Hindlimb muscle (tissue), 1 donor: ENCODE results near the gene CARD16. TPM values are rescaled to one million over a fixed set of nuclear protein-coding genes. Genes with fewer than 3 reads are reported as not detected.
"Not testable (repeated sequence)": the region's sequence is repeated elsewhere in the genome, so short reads cannot be mapped to it uniquely, and the experiment has no call there.

Source experiments
- DNase-seq: peaks from one replicate; pipeline ENCODE4 v3.0.0-alpha.2; 2013
- polyA plus RNA-seq: library from polyadenylated mRNA; unstranded; fragments of 120-200 nt; gene quantifications from one replicate; pipeline ENCODE4 v1.2.1, GENCODE V29; 2013; ENCODE audit not compliant: insufficient read length

Gene CARD16
- polyA plus RNA-seq, 1 donor = 19.1 TPM

- no peak for DNase-seq
These were observed 4.3 kb upstream of the CARD16 start for GRCh38 chr11:105049481-105049880.

- no peak for DNase-seq
These were observed 1.9 kb upstream of the CARD16 start for GRCh38 chr11:105046898-105047579.

GRCh38 chr11:105045676-105046296, 651 bp upstream of the CARD16 start:
- DNase-seq = no peak

GRCh38 chr11:105042178-105042577, 3.0 kb downstream of the CARD16 start:
- DNase-seq = no peak

GRCh38 chr11:105040703-105041102, 4.4 kb downstream of the CARD16 start:
- no peak for DNase-seq

GRCh38 chr11:105034813-105035620, 10.1 kb downstream of the CARD16 start, which contains the start of gene CASP1:
Gene CASP1, minus strand, starts transcription at chr11:105035144. Its CDS starts 31 bp downstream, at chr11:105035113.
- DNase-seq = peak; percentile 70

GRCh38 chr11:105034388-105034787, 10.7 kb downstream of the CARD16 start:
- not testable (repeated sequence) for DNase-seq

GRCh38 chr11:105033781-105034180, 11.4 kb downstream of the CARD16 start:
- no peak for DNase-seq

- DNase-seq = no peak
These were observed 11.8 kb downstream of the CARD16 start for GRCh38 chr11:105033343-105033742.

- DNase-seq = no peak
These were observed 12.6 kb downstream of the CARD16 start for GRCh38 chr11:105032495-105032894.

GRCh38 chr11:105027678-105028077, 17.5 kb downstream of the CARD16 start:
- no peak for DNase-seq

GRCh38 chr11:105024394-105024793, 20.7 kb downstream of the CARD16 start:
- DNase-seq = no peak

GRCh38 chr11:105023003-105023402, 22.1 kb downstream of the CARD16 start, which contains the start of gene CASP5:
Gene CASP5, minus strand, starts transcription at chr11:105023168. Its CDS starts 32 bp downstream, at chr11:105023136.
- DNase-seq = no peak

- DNase-seq = no peak
These were observed 22.6 kb downstream of the CARD16 start for GRCh38 chr11:105022527-105022926.

GRCh38 chr11:105007463-105007862, 37.7 kb downstream of the CARD16 start:
- no peak for DNase-seq

- no peak for DNase-seq
These were observed 39.7 kb downstream of the CARD16 start for GRCh38 chr11:105005451-105005845.

- peak; percentile 5 for DNase-seq
These were observed 41.1 kb downstream of the CARD16 start for GRCh38 chr11:105004021-105004420.

GRCh38 chr11:105003151-105003550, 42.0 kb downstream of the CARD16 start:
- no peak for DNase-seq

GRCh38 chr11:105000797-105001196, 44.3 kb downstream of the CARD16 start:
- DNase-seq = no peak

- DNase-seq = no peak
These were observed 45.0 kb downstream of the CARD16 start for GRCh38 chr11:105000167-105000566.

GRCh38 chr11:104999721-105000120, 45.4 kb downstream of the CARD16 start:
- no peak for DNase-seq

- DNase-seq = no peak
These were observed 47.8 kb downstream of the CARD16 start for GRCh38 chr11:104997288-104997687.

- DNase-seq = no peak
These were observed 50.1 kb downstream of the CARD16 start for GRCh38 chr11:104995001-104995408.
